SK-N-SH (cell line): Measurements from ENCODE around the gene ST6GALNAC3. TPM values are rescaled to one million over a fixed set of nuclear protein-coding genes. Genes with fewer than 3 reads are reported as not detected.
"Not testable (repeated sequence)": the region's sequence is repeated elsewhere in the genome, so short reads cannot be mapped to it uniquely, and the experiment has no call there.

Source experiments
- CTCF ChIA-PET: fragments of 300-600, 350-600 bp; formaldehyde crosslinking; extraction: SDS; loops from one replicate; lab custom pipeline; 2021; lab: Yijun Ruan, JAX
- POLR2A ChIA-PET: fragments of 350-600 bp; sonication (Branson Sonifier 250); formaldehyde crosslinking; extraction: SDS; loops from one replicate; lab custom pipeline; 2020; ENCODE audit warnings: antibody characterized with exemption, inconsistent platforms; lab: Yijun Ruan, JAX
- DNase-seq: peaks from one replicate; pipeline ENCODE4 v3.0.0; 2012
- H2AFZ ChIP-seq: fragments of 200-600 bp; sonication (generic); 2 replicates; pipeline ENCODE4 v1.8.1; 2016; ENCODE audit warnings: antibody characterized with exemption, mild to moderate bottlenecking, low read depth
- H3F3A ChIP-seq: fragments of 200-600 bp; sonication (generic); replicated peaks from 2 replicates; pipeline ENCODE3; 2016; ENCODE audit warnings: antibody characterized with exemption, mild to moderate bottlenecking; ENCODE audit not compliant: insufficient read depth
- H3K27ac ChIP-seq, 2 experiments: fragments of 200-500 bp in 1 of 2; fragments of 200-600 bp in 1 of 2; sonication (Bioruptor generic) in 1 of 2; sonication (generic), shearing (Covaris generic) in 1 of 2; 2 replicates each; pipeline versions ENCODE4 v1.5.1 to v1.6.1; 2014 to 2016; ENCODE audit warnings: low read depth in 2 of 2, inconsistent platforms in 1 of 2, low read length in 1 of 2, mild to moderate bottlenecking in 1 of 2, mixed read lengths in 1 of 2
- H3K27me3 ChIP-seq: fragments of 200-600 bp; sonication (generic), shearing (Covaris generic); 2 replicates; pipeline ENCODE4 v1.6.1; 2016; ENCODE audit warnings: mixed run types; ENCODE audit not compliant: insufficient read depth
- H3K36me3 ChIP-seq, 2 experiments: fragments of 200-500 bp in 1 of 2; fragments of 200-600 bp in 1 of 2; sonication (Bioruptor generic) in 1 of 2; sonication (generic) in 1 of 2; replicated peaks in 1 of 2; 2 replicates each; pipeline versions ENCODE3 to v1.5.1; 2014 to 2016; ENCODE audit warnings: low read length in 1 of 2, mild to moderate bottlenecking in 1 of 2; ENCODE audit not compliant: insufficient read depth in 2 of 2, control insufficient read depth in 1 of 2
- H3K4me1 ChIP-seq, 2 experiments: fragments of 200-500 bp in 1 of 2; fragments of 200-600 bp in 1 of 2; sonication (Bioruptor generic) in 1 of 2; sonication (generic), shearing (Covaris generic) in 1 of 2; 2 replicates each; pipeline versions ENCODE4 v1.5.1 to v1.6.1; 2014 to 2016; ENCODE audit warnings: low read depth in 1 of 2, low read length in 1 of 2, mixed run types in 1 of 2; ENCODE audit not compliant: insufficient read depth in 2 of 2, control insufficient read depth in 1 of 2
- H3K4me2 ChIP-seq: fragments of 200-600 bp; sonication (generic), shearing (Covaris generic); 2 replicates; pipeline ENCODE4 v1.6.1; 2017; ENCODE audit warnings: mixed run types
- H3K4me3 ChIP-seq, 2 experiments: fragments of 200-500 bp in 1 of 2; fragments of 200-600 bp in 1 of 2; sonication (Bioruptor generic) in 1 of 2; sonication (generic), shearing (Covaris generic) in 1 of 2; 2 replicates each; pipeline versions ENCODE4 v1.5.1 to v1.8.1; 2014 to 2016; ENCODE audit warnings: low read depth in 2 of 2, inconsistent platforms in 1 of 2, low read length in 1 of 2, mild to moderate bottlenecking in 1 of 2, mixed read lengths in 1 of 2, moderate library complexity in 1 of 2
- H3K79me2 ChIP-seq: fragments of 200-600 bp; sonication (generic); 2 replicates; pipeline ENCODE4 v1.8.1; 2017; ENCODE audit warnings: mild to moderate bottlenecking; ENCODE audit not compliant: insufficient read depth
- H3K9ac ChIP-seq: fragments of 200-600 bp; sonication (generic); 2 replicates; pipeline ENCODE4 v1.6.1; 2017; ENCODE audit warnings: mixed run types
- H3K9me2 ChIP-seq: fragments of 200-600 bp; sonication (generic); 2 replicates; pipeline ENCODE4 v1.6.1; 2017; ENCODE audit warnings: mixed run types
- H3K9me3 ChIP-seq: fragments of 200-600 bp; sonication (generic); 2 replicates; pipeline ENCODE4 v1.6.1; 2017; ENCODE audit warnings: mixed run types, mild to moderate bottlenecking, moderate library complexity
- H4K20me1 ChIP-seq: fragments of 200-600 bp; sonication (generic); 2 replicates; pipeline ENCODE4 v1.6.1; 2017; ENCODE audit warnings: mild to moderate bottlenecking, mixed run types; ENCODE audit not compliant: insufficient read depth
- CHD2 ChIP-seq: fragments of 150-350 bp; IDR thresholded peaks from 2 replicates; pipeline ENCODE4 v1.6.1; 2018; ENCODE audit warnings: low read length; ENCODE audit not compliant: partially characterized antibody
- CTCF ChIP-seq: fragments of 200-600 bp; sonication (generic); IDR thresholded peaks from 2 replicates; pipeline ENCODE4 v1.6.1; 2017; ENCODE audit warnings: antibody characterized with exemption, mild to moderate bottlenecking, moderate library complexity
- FOSL2 ChIP-seq: IDR thresholded peaks from 2 replicates; pipeline ENCODE4 v1.4.0; 2012; ENCODE audit warnings: low read depth, mild to moderate bottlenecking, moderate library complexity, borderline replicate concordance
- IRF3 ChIP-seq: fragments of 150-350 bp; IDR thresholded peaks from 2 replicates; pipeline ENCODE4 v1.6.1; 2016; ENCODE audit warnings: mild to moderate bottlenecking, low read depth, low read length
- JUND ChIP-seq: IDR thresholded peaks from 2 replicates; pipeline ENCODE4 v1.4.0; 2012
- MAX ChIP-seq: IDR thresholded peaks from 2 replicates; pipeline ENCODE4 v1.4.0; 2012; ENCODE audit warnings: low read depth
- MEF2A ChIP-seq: IDR thresholded peaks from 2 replicates; pipeline ENCODE4 v1.4.0; 2012; ENCODE audit warnings: low read depth, borderline replicate concordance
- RXRA ChIP-seq: IDR thresholded peaks from 2 replicates; pipeline ENCODE4 v1.4.0; 2012; ENCODE audit warnings: low read depth, mild to moderate bottlenecking, borderline replicate concordance
- TAF1 ChIP-seq: IDR thresholded peaks from 2 replicates; pipeline ENCODE4 v1.6.1; 2012; ENCODE audit warnings: low read depth, mild to moderate bottlenecking, low read length, moderate library complexity, borderline replicate concordance
- TCF12 ChIP-seq: IDR thresholded peaks from 2 replicates; pipeline ENCODE4 v1.4.0; 2012
- TEAD4 ChIP-seq: IDR thresholded peaks from 2 replicates; pipeline ENCODE4 v1.4.0; 2012; ENCODE audit warnings: mild to moderate bottlenecking, borderline replicate concordance; ENCODE audit not compliant: insufficient read depth
- USF1 ChIP-seq: IDR thresholded peaks from 2 replicates; pipeline ENCODE4 v1.4.0; 2012; ENCODE audit warnings: low read depth, borderline replicate concordance
- WGBS: methylation state at CpG from one replicate; pipeline ENCODE4 v1.1.6; 2017; ENCODE audit warnings: low lambda C conversion rate; 5-methylcytosine and 5-hydroxymethylcytosine counted together
- polyA plus RNA-seq, 3 experiments: library from polyadenylated mRNA; depleted of rRNA; stranded (reverse); fragments of >200 nt; gene quantifications; 2 replicates each; pipeline ENCODE4 v1.2.3, GENCODE V29; 2012

The ST6GALNAC3 gene
- polyA plus RNA-seq, 1 of the 3 experiments (the other 2 are of a cell fraction) = 8.1 TPM

- TF ChIP-seq IRF3 (no peak), FOSL2 (no peak), TAF1 (no peak), TCF12 (no peak), MEF2A (no peak)
Observed at GRCh38 chr1:76048926-76049325, 25.6 kb upstream of the ST6GALNAC3 start (continued).

- 76% methylated on average over 4 of the region's 4 CpGs for WGBS
- CTCF ChIA-PET = interaction anchor here (0.9 kb wide), 1 partner anchor 20 kb away, joined by 3 read pairs; no protein-coding TSS in a partner anchor
Observed at GRCh38 chr1:76049498-76049897, 25.0 kb upstream of the ST6GALNAC3 start.

GRCh38 chr1:76050073-76050472, 24.5 kb upstream of the ST6GALNAC3 start:
- 88% methylated on average over 3 of the region's 3 CpGs for WGBS
- peaks cover 0 to 49% of the 10 kb centered on the region in 2 experiments; a peak in 2 of 4 replicates for H3K4me1 ChIP-seq
- H3K9me2 ChIP-seq, DNase-seq, H3F3A ChIP-seq, H3K9me3 ChIP-seq, H3K27ac ChIP-seq, H4K20me1 ChIP-seq, H3K4me3 ChIP-seq, H3K4me2 ChIP-seq, H3K79me2 ChIP-seq, POLR2A ChIA-PET, CTCF ChIA-PET, H3K9ac ChIP-seq, H3K36me3 ChIP-seq, H3K27me3 ChIP-seq, H2AFZ ChIP-seq: not testable (repeated sequence)

More at GRCh38 chr1:76049498-76049897, 25.0 kb upstream of the ST6GALNAC3 start:
- no peaks in the 10 kb centered on the region for H3K79me2 ChIP-seq
- no peaks in the 10 kb centered on the region for H3K27me3 ChIP-seq
- no peaks in the 10 kb centered on the region for H3F3A ChIP-seq
- H3K9me3 ChIP-seq = no peaks in the 10 kb centered on the region
- peak overlapping the region in 1 of 2 experiments; percentile 43; a peak in 2 of 4 replicates for H3K27ac ChIP-seq
- no peaks in the 10 kb centered on the region for H3K9me2 ChIP-seq
- no peak for DNase-seq
- H3K9ac ChIP-seq = no peak overlapping the region
- no peaks in the 10 kb centered on the region for H3K36me3 ChIP-seq
- H3K4me2 ChIP-seq = no peak overlapping the region
- H4K20me1 ChIP-seq = no peaks in the 10 kb centered on the region
- H3K4me3 ChIP-seq = no peak overlapping the region
- no peak for TF ChIP-seq CTCF
- TF ChIP-seq JUND = no peak
- TF ChIP-seq CHD2 = no peak
- TF ChIP-seq USF1 = no peak
- no peak for TF ChIP-seq RXRA
- TF ChIP-seq TEAD4 = no peak
- TF ChIP-seq MAX = no peak
- TF ChIP-seq TCF12 = no peak
- TF ChIP-seq MEF2A = no peak
- TF ChIP-seq, all 33 proteins: peak for 0
- POLR2A ChIA-PET = no interaction called here
- Histone ChIP-seq H2AFZ (no peak overlapping the region), H3K4me1 (peaks cover 0 to 44% of the 10 kb centered on the region in 2 experiments; a peak in 2 of 4 replicates)
